ENCODE results near the gene TTLL12.

- TF ChIP-seq CTCF (IDR thresholded peaks at IDR 0.05) = no peak
- no peak for TF ChIP-seq POLR2A (IDR thresholded peaks at IDR 0.05)
Measured at GRCh38 chr22:43232445-43232844, 45.5 kb upstream of the TTLL12 start.
